Mucosa of descending colon (tissue), 3 donors: ENCODE measurements around the gene TSPYL1. TPM values are rescaled to one million over a fixed set of nuclear protein-coding genes. Genes with fewer than 3 reads are reported as not detected.

Source experiments
- ATAC-seq: fragments of 200-7000 bp; cut with Tn5 transposase; one replicate; pipeline ENCODE4 v1.9.1; 2020; ENCODE audit warnings: mild to moderate bottlenecking, moderate library complexity
- DNase-seq, 3 donors: peaks; one replicate each; pipeline ENCODE4 v3.0.0-alpha.2; 2020
- H3K36me3 ChIP-seq: fragments of 200-600 bp; one replicate; pipeline ENCODE4 v1.8.0; 2021; ENCODE audit warnings: low read depth, mild to moderate bottlenecking
- H3K4me1 ChIP-seq: fragments of 200-600 bp; one replicate; pipeline ENCODE4 v1.8.0; 2021; ENCODE audit warnings: low read depth, mild to moderate bottlenecking
- H3K4me3 ChIP-seq: fragments of 200-600 bp; one replicate; pipeline ENCODE4 v1.8.0; 2021; ENCODE audit warnings: mild to moderate bottlenecking
- H3K9me3 ChIP-seq: fragments of 200-600 bp; one replicate; pipeline ENCODE4 v1.8.0; 2021; ENCODE audit warnings: mild to moderate bottlenecking
- intact Hi-C, 2 donors: fragments of 100-400 bp; cut with DNase I in 1 of 2; cut with micrococcal nuclease in 1 of 2; formaldehyde crosslinking; loops; one replicate each; pipeline versions ENCODE4 v1.11.0 to v1.11.1; 2022; cut with DNase I, micrococcal nuclease
- total RNA-seq, 3 donors: library from RNA; stranded (reverse); fragmentation: NEBNext Ultra II Directional in 2 of 3; extraction: Animal tissue kit (Norgen Biotek cat#: 25700) in 2 of 3; gene quantifications; one replicate each; pipeline versions ENCODE4 v1.2.1 to v1.2.4, GENCODE V29; 2021 to 2023
- TF ChIP-seq, protein P1 (sequence below): fragments of 200-600 bp; IDR thresholded peaks from one replicate; pipeline ENCODE4 v1.8.0; 2022; ENCODE audit warnings: antibody characterized with exemption, mild to moderate bottlenecking
- donor health status: DM: no; HTN: no; CAD: no; lungs with moderate emphysema.
- donor health status: DM: no; HTN: no; CAD: no.
- donor health status: DM: no; HTN: yes; CAD: no.

The TSPYL1 gene
- total RNA-seq, 3 donors from 2014 or later, result 65.5 to 105 (median 67.0) TPM

DNA sequence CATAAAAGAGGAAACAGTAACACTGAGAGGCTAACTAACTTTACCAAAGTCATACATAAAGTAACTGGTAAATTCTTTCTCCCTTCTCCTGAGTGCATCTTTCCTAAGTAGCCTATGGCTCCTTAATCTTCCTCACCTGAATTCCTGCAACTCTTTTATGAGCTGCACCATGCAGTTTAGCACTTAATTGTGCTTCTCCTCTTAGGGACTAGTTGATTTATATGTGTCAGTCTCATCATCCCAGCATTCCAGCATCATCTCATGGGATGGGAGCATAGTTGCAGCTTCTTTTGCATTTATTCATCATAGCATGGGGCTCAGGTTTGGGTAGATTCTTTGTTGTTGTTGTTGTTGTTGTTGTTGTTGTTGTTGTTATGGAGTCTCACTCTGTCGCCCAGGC lies 3.5 kb upstream of the TSPYL1 start:
- Histone ChIP-seq H3K36me3 (no peaks in the 10 kb centered on the region), H3K4me3 (no peak overlapping the region), H3K9me3 (no peaks in the 10 kb centered on the region), H3K4me1 (peaks cover 8% of the 10 kb centered on the region)
- TF ChIP-seq, protein P1, sequence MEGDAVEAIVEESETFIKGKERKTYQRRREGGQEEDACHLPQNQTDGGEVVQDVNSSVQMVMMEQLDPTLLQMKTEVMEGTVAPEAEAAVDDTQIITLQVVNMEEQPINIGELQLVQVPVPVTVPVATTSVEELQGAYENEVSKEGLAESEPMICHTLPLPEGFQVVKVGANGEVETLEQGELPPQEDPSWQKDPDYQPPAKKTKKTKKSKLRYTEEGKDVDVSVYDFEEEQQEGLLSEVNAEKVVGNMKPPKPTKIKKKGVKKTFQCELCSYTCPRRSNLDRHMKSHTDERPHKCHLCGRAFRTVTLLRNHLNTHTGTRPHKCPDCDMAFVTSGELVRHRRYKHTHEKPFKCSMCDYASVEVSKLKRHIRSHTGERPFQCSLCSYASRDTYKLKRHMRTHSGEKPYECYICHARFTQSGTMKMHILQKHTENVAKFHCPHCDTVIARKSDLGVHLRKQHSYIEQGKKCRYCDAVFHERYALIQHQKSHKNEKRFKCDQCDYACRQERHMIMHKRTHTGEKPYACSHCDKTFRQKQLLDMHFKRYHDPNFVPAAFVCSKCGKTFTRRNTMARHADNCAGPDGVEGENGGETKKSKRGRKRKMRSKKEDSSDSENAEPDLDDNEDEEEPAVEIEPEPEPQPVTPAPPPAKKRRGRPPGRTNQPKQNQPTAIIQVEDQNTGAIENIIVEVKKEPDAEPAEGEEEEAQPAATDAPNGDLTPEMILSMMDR, result no peak
- ATAC-seq (no peak), DNase-seq (no peak)
- intact Hi-C loops, result loop anchor here in 1 of 2 donors (10.0 kb wide), 1 partner anchor 252 kb away; no protein-coding TSS in a partner anchor

DNA sequence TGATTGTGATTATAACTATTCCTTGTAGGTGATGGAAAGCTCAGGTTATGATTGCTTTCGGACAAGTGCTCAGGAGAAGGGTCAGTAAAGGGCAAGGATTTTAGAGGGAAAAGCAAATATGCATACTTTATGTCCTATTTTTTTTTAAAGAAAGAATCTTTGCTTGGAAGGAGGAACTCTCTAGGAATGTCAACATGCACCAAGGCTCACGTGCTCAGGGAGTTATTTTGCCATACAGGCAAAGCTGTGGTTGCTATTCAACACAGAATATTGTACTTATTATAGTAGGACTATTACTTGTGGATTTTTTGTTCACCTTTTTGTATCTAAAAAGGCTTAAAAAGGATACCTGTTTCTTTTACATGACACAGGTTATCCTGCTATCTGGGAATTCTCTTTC lies 3.0 kb upstream of the TSPYL1 start:
- Histone ChIP-seq H3K4me3 (no peak overlapping the region), H3K4me1 (peaks cover 13% of the 10 kb centered on the region), H3K9me3 (no peaks in the 10 kb centered on the region), H3K36me3 (no peaks in the 10 kb centered on the region)
- no peak for DNase-seq
- ATAC-seq, result no peak
- TF ChIP-seq, protein P1, result no peak
- intact Hi-C loops, result loop anchor here in 1 of 2 donors (10.0 kb wide), 1 partner anchor 252 kb away; no protein-coding TSS in a partner anchor

DNA sequence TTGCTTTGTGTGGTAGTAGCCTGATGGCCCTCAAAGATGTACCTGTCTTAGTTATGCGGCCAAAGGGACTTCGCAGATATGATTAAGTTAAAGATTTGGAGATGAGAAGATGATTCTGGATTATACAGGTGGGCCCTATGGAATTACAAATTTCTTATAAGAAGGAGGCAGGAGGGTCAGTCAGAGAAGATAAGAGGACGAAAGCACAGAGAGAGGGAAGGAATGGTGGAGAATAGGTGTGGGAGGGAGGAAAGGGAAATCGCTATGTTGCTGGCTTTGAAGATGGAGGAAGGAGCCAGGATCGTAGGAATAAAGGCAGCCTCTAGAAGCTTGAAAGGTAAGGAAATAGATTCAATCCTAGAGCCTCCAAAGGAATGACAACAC lies 1.2 kb upstream of the TSPYL1 start:
- TF ChIP-seq, protein P1, result no peak
- Histone ChIP-seq H3K4me3 (no peak overlapping the region), H3K9me3 (no peaks in the 10 kb centered on the region), H3K4me1 (peaks cover 28% of the 10 kb centered on the region), H3K36me3 (no peaks in the 10 kb centered on the region)
- DNase-seq (no peak), ATAC-seq (no peak)
- intact Hi-C loops, result loop anchor here in 1 of 2 donors (10.0 kb wide), 1 partner anchor 254 kb away; no protein-coding TSS in a partner anchor

DNA sequence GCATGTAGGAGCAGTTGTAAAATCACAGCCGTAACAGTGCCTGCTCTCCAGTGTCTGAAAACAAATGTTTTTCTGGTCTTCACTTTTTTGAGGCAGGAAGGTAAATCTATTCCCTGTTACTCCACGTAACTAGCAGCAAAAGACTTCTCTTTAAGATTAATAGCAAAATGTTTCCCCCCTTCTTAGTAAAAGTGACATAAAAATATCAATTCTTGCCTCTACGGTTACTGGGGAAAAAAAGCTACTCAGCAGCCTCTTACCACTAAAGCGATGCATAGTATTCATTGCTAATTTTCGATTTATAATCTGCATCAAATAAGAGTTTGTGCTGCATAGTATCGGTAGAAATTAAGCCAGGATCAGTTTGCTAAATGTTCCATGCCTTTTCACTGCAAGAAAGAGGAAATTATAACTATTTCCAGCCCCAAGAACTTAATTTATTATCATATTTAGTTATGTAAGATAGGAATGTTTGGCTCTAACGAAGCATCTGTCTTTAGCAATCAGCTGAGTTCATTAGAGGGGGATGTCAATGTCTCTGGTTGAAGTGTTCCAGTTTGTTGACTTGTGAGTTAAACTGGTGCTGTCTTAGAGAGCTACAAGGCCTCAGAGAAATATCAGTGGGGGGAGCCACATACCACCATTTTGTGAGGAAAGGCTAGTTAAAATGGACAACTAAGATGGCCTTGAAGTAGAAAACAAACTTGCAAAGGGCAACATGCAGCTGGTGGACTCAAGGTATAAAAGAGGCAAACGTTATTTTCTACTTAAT lies 617 bp upstream of the TSPYL1 start:
- intact Hi-C loops, result loop anchor here in 1 of 2 donors (10.0 kb wide), 1 partner anchor 254 kb away; no protein-coding TSS in a partner anchor
- H3K4me3 ChIP-seq, result peak overlapping the region; percentile 89
- no peaks in the 10 kb centered on the region for H3K9me3 ChIP-seq
- peaks cover 29% of the 10 kb centered on the region for H3K4me1 ChIP-seq
- no peak for DNase-seq
- TF ChIP-seq, protein P1, result no peak
- no peak for ATAC-seq
- H3K36me3 ChIP-seq, result no peaks in the 10 kb centered on the region

DNA sequence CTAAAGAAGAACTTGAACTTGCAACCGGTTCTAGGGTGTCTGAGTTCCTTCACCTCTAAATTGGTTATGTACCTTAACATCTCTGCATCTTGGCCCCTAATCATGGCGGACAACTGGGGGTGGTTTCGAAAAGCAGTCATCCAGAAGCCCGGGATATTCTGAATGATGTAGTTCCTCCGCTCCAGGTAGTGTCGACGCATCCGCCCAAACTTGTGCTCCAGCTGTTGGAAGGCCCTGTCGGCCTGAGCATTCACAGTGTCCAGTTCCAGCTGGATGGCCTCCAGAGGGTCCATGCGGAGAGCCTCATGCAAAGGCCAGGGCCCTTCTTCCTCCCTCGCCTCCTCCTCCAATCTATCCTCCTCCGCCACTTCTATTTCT lies 887 bp downstream of the TSPYL1 start:
- H3K4me3 ChIP-seq, result peak overlapping the region; percentile 89
- H3K36me3 ChIP-seq, result no peaks in the 10 kb centered on the region
- no peaks in the 10 kb centered on the region for H3K9me3 ChIP-seq
- DNase-seq, result peak in 1 of 3 donors; percentile 68
- intact Hi-C loops, result no loop called here
- TF ChIP-seq, protein P1, result no peak
- H3K4me1 ChIP-seq, result peaks cover 29% of the 10 kb centered on the region
- ATAC-seq, result peak; percentile 26
